C4-2B (cell line): Measurements from ENCODE around the gene ERAS.

Experiments used
- ZFX ChIP-seq: fragments of 450-650 bp; IDR thresholded peaks from 2 replicates; pipeline ENCODE4 v1.6.1; 2017
- TF ChIP-seq, protein P1 (sequence below): fragments of 450-650 bp; conservative IDR thresholded peaks from 2 replicates; pipeline ENCODE4 v1.5.1; 2017; ENCODE audit warnings: mild to moderate bottlenecking

DNA sequence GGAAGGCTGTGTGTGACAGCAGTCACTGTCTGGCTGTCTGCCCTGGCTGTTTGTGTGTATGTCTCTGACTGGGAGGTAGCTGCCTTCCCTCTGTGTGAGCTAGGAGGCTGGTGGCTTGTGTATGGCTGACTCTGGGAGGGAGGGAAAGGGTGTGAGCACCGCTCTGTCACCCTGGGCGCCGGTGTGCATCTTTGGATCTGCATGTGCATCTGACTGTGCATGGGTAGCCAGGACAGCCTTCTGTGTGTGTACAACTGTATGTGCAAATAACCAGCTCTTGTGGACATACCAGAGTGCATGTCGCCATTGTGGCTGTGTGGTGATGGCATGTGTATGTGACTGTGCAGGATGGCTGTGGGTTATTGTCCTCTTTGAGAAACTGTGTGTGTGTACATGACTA lies 7.4 kb upstream of the ERAS start:
- TF ChIP-seq, protein P1, sequence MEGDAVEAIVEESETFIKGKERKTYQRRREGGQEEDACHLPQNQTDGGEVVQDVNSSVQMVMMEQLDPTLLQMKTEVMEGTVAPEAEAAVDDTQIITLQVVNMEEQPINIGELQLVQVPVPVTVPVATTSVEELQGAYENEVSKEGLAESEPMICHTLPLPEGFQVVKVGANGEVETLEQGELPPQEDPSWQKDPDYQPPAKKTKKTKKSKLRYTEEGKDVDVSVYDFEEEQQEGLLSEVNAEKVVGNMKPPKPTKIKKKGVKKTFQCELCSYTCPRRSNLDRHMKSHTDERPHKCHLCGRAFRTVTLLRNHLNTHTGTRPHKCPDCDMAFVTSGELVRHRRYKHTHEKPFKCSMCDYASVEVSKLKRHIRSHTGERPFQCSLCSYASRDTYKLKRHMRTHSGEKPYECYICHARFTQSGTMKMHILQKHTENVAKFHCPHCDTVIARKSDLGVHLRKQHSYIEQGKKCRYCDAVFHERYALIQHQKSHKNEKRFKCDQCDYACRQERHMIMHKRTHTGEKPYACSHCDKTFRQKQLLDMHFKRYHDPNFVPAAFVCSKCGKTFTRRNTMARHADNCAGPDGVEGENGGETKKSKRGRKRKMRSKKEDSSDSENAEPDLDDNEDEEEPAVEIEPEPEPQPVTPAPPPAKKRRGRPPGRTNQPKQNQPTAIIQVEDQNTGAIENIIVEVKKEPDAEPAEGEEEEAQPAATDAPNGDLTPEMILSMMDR = no peak
- TF ChIP-seq ZFX = no peak
